ENCODE results near the gene SLC12A8.

Gene SLC12A8

GRCh38 chr3:125212091-125212508, 448 bp downstream of the SLC12A8 start:
- peak overlapping the region; percentile 34 for H3K4me3 ChIP-seq (ENCODE audit: control insufficient read depth, low read depth, low read length)
- TF ChIP-seq CTCF (conservative IDR thresholded peaks at IDR 0.05; ENCODE audit: control insufficient read depth, insufficient read depth, low read depth, low read length), result no peak
- DNase-seq (ENCODE audit: low read depth), result no peak

- H3K4me3 ChIP-seq (ENCODE audit: control insufficient read depth, low read depth, low read length), result no peak overlapping the region
- DNase-seq (ENCODE audit: low read depth), result no peak
- TF ChIP-seq CTCF (conservative IDR thresholded peaks at IDR 0.05; ENCODE audit: control insufficient read depth, insufficient read depth, low read depth, low read length), result no peak
Measured at GRCh38 chr3:125211523-125212090, 941 bp downstream of the SLC12A8 start.

DNA sequence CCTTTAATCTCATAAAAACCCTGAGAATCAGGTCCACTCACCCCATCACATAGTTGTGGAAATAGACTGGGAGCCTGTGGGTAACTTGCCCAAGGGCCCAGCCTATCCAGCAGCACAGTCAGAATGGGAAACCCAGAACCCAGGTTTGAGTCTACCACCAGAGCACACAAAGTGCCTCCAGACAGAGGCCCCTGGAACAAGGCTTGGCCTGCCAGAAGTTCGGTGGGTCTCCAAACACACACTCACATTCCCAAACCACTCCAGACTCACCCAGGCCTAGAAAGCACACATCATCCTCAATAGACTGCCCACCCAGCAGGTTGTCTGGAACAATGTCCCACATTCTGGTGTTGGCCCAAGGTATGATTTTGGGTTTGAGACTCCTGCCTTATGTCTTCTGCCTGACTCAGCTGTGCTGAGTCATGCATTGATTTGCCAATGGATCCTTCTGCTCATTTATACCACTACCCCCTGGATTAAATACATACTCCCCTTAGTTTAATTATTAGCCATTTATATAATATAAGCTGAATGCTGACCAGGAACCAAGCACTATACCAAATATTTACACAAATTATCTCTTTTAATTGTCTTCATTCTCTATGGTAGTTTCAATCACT, 4.5 kb downstream of the SLC12A8 start:
- DNase-seq (ENCODE audit: low read depth), result peak; percentile 33
- no peak overlapping the region for H3K4me3 ChIP-seq (ENCODE audit: control insufficient read depth, low read depth, low read length)
- no peak for TF ChIP-seq CTCF (conservative IDR thresholded peaks at IDR 0.05; ENCODE audit: control insufficient read depth, insufficient read depth, low read depth, low read length)

GRCh38 chr3:125207507-125207906, 5.0 kb downstream of the SLC12A8 start:
- no peak for TF ChIP-seq CTCF (conservative IDR thresholded peaks at IDR 0.05; ENCODE audit: control insufficient read depth, insufficient read depth, low read depth, low read length)
- DNase-seq (ENCODE audit: low read depth), result no peak
- no peak overlapping the region for H3K4me3 ChIP-seq (ENCODE audit: control insufficient read depth, low read depth, low read length)

- no peak for TF ChIP-seq CTCF (conservative IDR thresholded peaks at IDR 0.05; ENCODE audit: control insufficient read depth, insufficient read depth, low read depth, low read length)
- no peak for DNase-seq (ENCODE audit: low read depth)
- H3K4me3 ChIP-seq (ENCODE audit: control insufficient read depth, low read depth, low read length), result no peak overlapping the region
Measured at GRCh38 chr3:125206934-125207333, 5.6 kb downstream of the SLC12A8 start.

- no peak for DNase-seq (ENCODE audit: low read depth)
- no peak overlapping the region for H3K4me3 ChIP-seq (ENCODE audit: control insufficient read depth, low read depth, low read length)
- no peak for TF ChIP-seq CTCF (conservative IDR thresholded peaks at IDR 0.05; ENCODE audit: control insufficient read depth, insufficient read depth, low read depth, low read length)
Measured at GRCh38 chr3:125203731-125204130, 8.8 kb downstream of the SLC12A8 start.

All from fibroblast of mammary gland (primary cell).